22Rv1 (cell line): ENCODE measurements around the gene NPPC.

Experiments used
- ZFX ChIP-seq: fragments of 450-650 bp; IDR thresholded peaks from 2 replicates; pipeline ENCODE4 v1.6.1; 2017; ENCODE audit warnings: antibody characterized with exemption, borderline replicate concordance
- TF ChIP-seq, protein P1 (sequence below): fragments of 450-650 bp; IDR thresholded peaks from 2 replicates; pipeline ENCODE4 v1.5.1; 2017; ENCODE audit warnings: mild to moderate bottlenecking

DNA sequence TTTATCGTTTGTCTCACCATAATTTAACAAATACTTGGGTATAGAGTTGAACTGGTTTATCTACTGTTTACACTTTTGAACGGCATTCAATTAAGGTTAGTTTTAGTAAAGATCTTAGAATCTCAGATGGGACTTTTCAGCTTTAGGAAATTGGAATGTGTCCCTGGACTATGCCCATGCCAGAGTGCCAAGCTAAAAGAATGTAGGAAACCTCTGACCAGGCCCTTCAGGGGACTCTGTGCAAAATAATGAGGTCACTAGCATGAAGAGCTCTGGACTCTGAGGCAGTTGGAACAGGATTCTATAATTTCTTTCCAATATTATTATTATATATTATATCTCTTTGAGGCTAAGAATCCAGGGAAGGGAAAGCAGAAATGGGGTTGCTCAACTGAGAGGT lies 48.8 kb upstream of the NPPC start:
- TF ChIP-seq, protein P1, sequence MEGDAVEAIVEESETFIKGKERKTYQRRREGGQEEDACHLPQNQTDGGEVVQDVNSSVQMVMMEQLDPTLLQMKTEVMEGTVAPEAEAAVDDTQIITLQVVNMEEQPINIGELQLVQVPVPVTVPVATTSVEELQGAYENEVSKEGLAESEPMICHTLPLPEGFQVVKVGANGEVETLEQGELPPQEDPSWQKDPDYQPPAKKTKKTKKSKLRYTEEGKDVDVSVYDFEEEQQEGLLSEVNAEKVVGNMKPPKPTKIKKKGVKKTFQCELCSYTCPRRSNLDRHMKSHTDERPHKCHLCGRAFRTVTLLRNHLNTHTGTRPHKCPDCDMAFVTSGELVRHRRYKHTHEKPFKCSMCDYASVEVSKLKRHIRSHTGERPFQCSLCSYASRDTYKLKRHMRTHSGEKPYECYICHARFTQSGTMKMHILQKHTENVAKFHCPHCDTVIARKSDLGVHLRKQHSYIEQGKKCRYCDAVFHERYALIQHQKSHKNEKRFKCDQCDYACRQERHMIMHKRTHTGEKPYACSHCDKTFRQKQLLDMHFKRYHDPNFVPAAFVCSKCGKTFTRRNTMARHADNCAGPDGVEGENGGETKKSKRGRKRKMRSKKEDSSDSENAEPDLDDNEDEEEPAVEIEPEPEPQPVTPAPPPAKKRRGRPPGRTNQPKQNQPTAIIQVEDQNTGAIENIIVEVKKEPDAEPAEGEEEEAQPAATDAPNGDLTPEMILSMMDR: no peak
- no peak for TF ChIP-seq ZFX
